HUES64 (cell line): ENCODE data around the gene RXRB.

ENCODE experiments used
- H3K27ac ChIP-seq: 2 replicates; pipeline ENCODE4 v1.7.0; 2013; ENCODE audit warnings: low read depth, low read length, inconsistent platforms
- H3K27me3 ChIP-seq: 2 replicates; pipeline ENCODE4 v1.6.1; 2013; ENCODE audit warnings: mild to moderate bottlenecking, low read length; ENCODE audit not compliant: insufficient read depth
- H3K36me3 ChIP-seq: 2 replicates; pipeline ENCODE4 v1.6.1; 2013; ENCODE audit warnings: mild to moderate bottlenecking, low read length; ENCODE audit not compliant: insufficient read depth
- H3K4me1 ChIP-seq: 2 replicates; pipeline ENCODE4 v1.6.1; 2013; ENCODE audit warnings: mild to moderate bottlenecking, low read length, moderate library complexity; ENCODE audit not compliant: insufficient read depth
- H3K4me3 ChIP-seq: 2 replicates; pipeline ENCODE4 v1.5.1; 2013; ENCODE audit warnings: mild to moderate bottlenecking, low read length, moderate library complexity
- H3K9ac ChIP-seq: 2 replicates; pipeline ENCODE4 v1.6.1; 2013; ENCODE audit warnings: mild to moderate bottlenecking, low read depth, low read length
- H3K9me3 ChIP-seq: 2 replicates; pipeline ENCODE4 v1.6.1; 2013; ENCODE audit warnings: low read depth, low read length; ENCODE audit not compliant: insufficient read depth
- WGBS: fragments of 150-250, 120-280 bp; methylation state at CpG from one replicate; pipeline ENCODE4 v1.1.7; 2013; ENCODE audit warnings: missing lambda C conversion rate; 5-methylcytosine and 5-hydroxymethylcytosine counted together

RXRB gene

GRCh38 chr6:33203443-33204164 is 3.1 kb upstream of the RXRB start:
- WGBS = 94% methylated on average over 7 of the region's 7 CpGs
- H3K4me3 ChIP-seq = peak overlapping the region; percentile 80
- peaks cover 26% of the 10 kb centered on the region for H3K36me3 ChIP-seq
- H3K9ac ChIP-seq = no peak overlapping the region
- peaks cover 33% of the 10 kb centered on the region for H3K27me3 ChIP-seq
- no peaks in the 10 kb centered on the region for H3K9me3 ChIP-seq
- H3K27ac ChIP-seq = no peak overlapping the region
- H3K4me1 ChIP-seq = peaks cover 32% of the 10 kb centered on the region

- H3K9me3 ChIP-seq = no peaks in the 10 kb centered on the region
- no peak overlapping the region for H3K9ac ChIP-seq
- peaks cover 32% of the 10 kb centered on the region for H3K4me1 ChIP-seq
- H3K27me3 ChIP-seq = peaks cover 29% of the 10 kb centered on the region
- no peak overlapping the region for H3K4me3 ChIP-seq
- WGBS = 93% methylated on average over 6 of the region's 6 CpGs
- H3K27ac ChIP-seq = no peak overlapping the region
- peaks cover 26% of the 10 kb centered on the region for H3K36me3 ChIP-seq
Measured at GRCh38 chr6:33202799-33203198, 2.3 kb upstream of the RXRB start.

GRCh38 chr6:33201935-33202334 is 1.5 kb upstream of the RXRB start:
- H3K9me3 ChIP-seq = no peaks in the 10 kb centered on the region
- peaks cover 30% of the 10 kb centered on the region for H3K36me3 ChIP-seq
- H3K4me1 ChIP-seq = peaks cover 32% of the 10 kb centered on the region
- peak overlapping the region; percentile 83 for H3K4me3 ChIP-seq
- no peak overlapping the region for H3K27ac ChIP-seq
- peaks cover 20% of the 10 kb centered on the region for H3K27me3 ChIP-seq
- 97% methylated on average over 3 of the region's 6 CpGs for WGBS
- H3K9ac ChIP-seq = peak overlapping the region; percentile 93

GRCh38 chr6:33201147-33201545 is 681 bp upstream of the RXRB start:
- H3K9ac ChIP-seq = peak overlapping the region; percentile 93
- H3K4me3 ChIP-seq = peak overlapping the region; percentile 83
- H3K4me1 ChIP-seq = peaks cover 26% of the 10 kb centered on the region
- peaks cover 12% of the 10 kb centered on the region for H3K27me3 ChIP-seq
- peaks cover 36% of the 10 kb centered on the region for H3K36me3 ChIP-seq
- H3K9me3 ChIP-seq = no peaks in the 10 kb centered on the region
- H3K27ac ChIP-seq = peak overlapping the region; percentile 99
- 5% methylated on average over 14 of the region's 14 CpGs for WGBS

- H3K4me1 ChIP-seq = peaks cover 18% of the 10 kb centered on the region
- no peaks in the 10 kb centered on the region for H3K9me3 ChIP-seq
- H3K9ac ChIP-seq = peak overlapping the region; percentile 93
- peaks cover 49% of the 10 kb centered on the region for H3K36me3 ChIP-seq
- WGBS = 1% methylated on average over 25 of the region's 26 CpGs
- H3K4me3 ChIP-seq = peak overlapping the region; percentile 83
- no peaks in the 10 kb centered on the region for H3K27me3 ChIP-seq
- H3K27ac ChIP-seq = peak overlapping the region; percentile 99; the same call in 1 of the 2 replicates
Measured at GRCh38 chr6:33199687-33200218, 712 bp downstream of the RXRB start.

- no peaks in the 10 kb centered on the region for H3K9me3 ChIP-seq
- H3K36me3 ChIP-seq = peaks cover 51% of the 10 kb centered on the region
- peak overlapping the region; percentile 83 for H3K4me3 ChIP-seq
- H3K27ac ChIP-seq = no peak overlapping the region
- H3K9ac ChIP-seq = no peak overlapping the region
- peaks cover 14% of the 10 kb centered on the region for H3K4me1 ChIP-seq
- H3K27me3 ChIP-seq = no peaks in the 10 kb centered on the region
- 55% methylated on average over 3 of the region's 3 CpGs for WGBS
Measured at GRCh38 chr6:33198853-33199436, 1.5 kb downstream of the RXRB start.

GRCh38 chr6:33198159-33198852 is 2.2 kb downstream of the RXRB start:
- H3K27me3 ChIP-seq = 0 out of 2 replicates have a peak, but pooled peaks cover 4% of the 10 kb centered on the region
- H3K4me1 ChIP-seq = peaks cover 13% of the 10 kb centered on the region
- H3K4me3 ChIP-seq = no peak overlapping the region
- 88% methylated on average over 6 of the region's 6 CpGs for WGBS
- no peak overlapping the region for H3K27ac ChIP-seq
- no peaks in the 10 kb centered on the region for H3K9me3 ChIP-seq
- no peak overlapping the region for H3K9ac ChIP-seq
- H3K36me3 ChIP-seq = peaks cover 44% of the 10 kb centered on the region

- H3K27me3 ChIP-seq = peaks cover 9% of the 10 kb centered on the region; the same call in 1 of the 2 replicates
- H3K4me1 ChIP-seq = peaks cover 13% of the 10 kb centered on the region
- H3K9me3 ChIP-seq = no peaks in the 10 kb centered on the region
- H3K9ac ChIP-seq = no peak overlapping the region
- no peak overlapping the region for H3K4me3 ChIP-seq
- WGBS = 53% methylated on average over 12 of the region's 12 CpGs
- peaks cover 37% of the 10 kb centered on the region for H3K36me3 ChIP-seq
- H3K27ac ChIP-seq = no peak overlapping the region
Measured at GRCh38 chr6:33197431-33198048, 2.9 kb downstream of the RXRB start.

- Histone ChIP-seq H3K36me3 (peaks cover 26% of the 10 kb centered on the region), H3K4me1 (peaks cover 9% of the 10 kb centered on the region), H3K27me3 (peaks cover 29% of the 10 kb centered on the region), H3K4me3 (no peak overlapping the region), H3K9ac (no peak overlapping the region), H3K9me3 (no peaks in the 10 kb centered on the region), H3K27ac (no peak overlapping the region)
- WGBS = 88% methylated on average over 15 of the region's 15 CpGs
Measured at GRCh38 chr6:33195304-33196165, 4.9 kb downstream of the RXRB start.

GRCh38 chr6:33194431-33194979 is 6.0 kb downstream of the RXRB start:
- H3K27me3 ChIP-seq = peaks cover 33% of the 10 kb centered on the region

More at GRCh38 chr6:33194431-33194979, 6.0 kb downstream of the RXRB start:
- 86% methylated on average over 7 of the region's 8 CpGs for WGBS
- no peaks in the 10 kb centered on the region for H3K9me3 ChIP-seq
- no peak overlapping the region for H3K4me3 ChIP-seq
- H3K27ac ChIP-seq = no peak overlapping the region
- H3K36me3 ChIP-seq = peaks cover 26% of the 10 kb centered on the region
- H3K4me1 ChIP-seq = peaks cover 7% of the 10 kb centered on the region
- H3K9ac ChIP-seq = no peak overlapping the region
